Measurements from ENCODE around the gene TMEM181.
A peak's percentile ranks its signal among the peaks of the same experiment; 100 is the strongest.
"Not testable (repeated sequence)": the region's sequence is repeated elsewhere in the genome, so short reads cannot be mapped to it uniquely, and the experiment has no call there.

Gene TMEM181

GRCh38 chr6:158611039-158611438 is 51.1 kb downstream of the TMEM181 start:
- no peak overlapping the region for H3K4me3 ChIP-seq (ENCODE audit: low read length)
- TF ChIP-seq CTCF (IDR thresholded peaks at IDR 0.05; ENCODE audit: insufficient read depth, low read depth, low read length, missing control alignments), result no peak
- no peak for DNase-seq (ENCODE audit: low read depth)

GRCh38 chr6:158611541-158612370 is 51.9 kb downstream of the TMEM181 start:
- H3K4me3 ChIP-seq (ENCODE audit: low read length), result no peak overlapping the region
- peak; percentile 52 for DNase-seq (ENCODE audit: low read depth)
- no peak for TF ChIP-seq CTCF (IDR thresholded peaks at IDR 0.05; ENCODE audit: insufficient read depth, low read depth, low read length, missing control alignments)

- not testable (repeated sequence) for DNase-seq (ENCODE audit: low read depth)
Measured at GRCh38 chr6:158614606-158615005, 54.7 kb downstream of the TMEM181 start.

GRCh38 chr6:158618289-158618688 is 58.4 kb downstream of the TMEM181 start:
- not testable (repeated sequence) for DNase-seq (ENCODE audit: low read depth); H3K4me3 ChIP-seq (ENCODE audit: low read length)

More at GRCh38 chr6:158614606-158615005, 54.7 kb downstream of the TMEM181 start:
- not testable (repeated sequence) for H3K4me3 ChIP-seq (ENCODE audit: low read length)

GRCh38 chr6:158619922-158620801 is 60.3 kb downstream of the TMEM181 start:
- no peak overlapping the region for H3K4me3 ChIP-seq (ENCODE audit: low read length)
- no peak for TF ChIP-seq CTCF (IDR thresholded peaks at IDR 0.05; ENCODE audit: insufficient read depth, low read depth, low read length, missing control alignments)
- DNase-seq (ENCODE audit: low read depth), result no peak

GRCh38 chr6:158620963-158621693 is 61.2 kb downstream of the TMEM181 start:
- TF ChIP-seq CTCF (IDR thresholded peaks at IDR 0.05; ENCODE audit: insufficient read depth, low read depth, low read length, missing control alignments), result no peak
- no peak overlapping the region for H3K4me3 ChIP-seq (ENCODE audit: low read length)
- no peak for DNase-seq (ENCODE audit: low read depth)

- TF ChIP-seq CTCF (IDR thresholded peaks at IDR 0.05; ENCODE audit: insufficient read depth, low read depth, low read length, missing control alignments), result no peak
- DNase-seq (ENCODE audit: low read depth), result no peak
- H3K4me3 ChIP-seq (ENCODE audit: low read length), result no peak overlapping the region
Measured at GRCh38 chr6:158621694-158622544, 62.0 kb downstream of the TMEM181 start.

All from epithelial cell of esophagus (primary cell).